HG03342 (cell line): ENCODE results near the gene INPP4B.

Experiments
- ATAC-seq: cut with Tn5 transposase; IDR thresholded peaks from one replicate; pipeline ENCODE4 v1.9.1; 2021; ENCODE audit warnings: mild to moderate bottlenecking, moderate library complexity; ENCODE audit not compliant: unreplicated experiment

INPP4B gene

GRCh38 chr4:142485452-142485851, 360.6 kb downstream of the INPP4B start:
- ATAC-seq, result no peak

GRCh38 chr4:142480244-142480643, 365.9 kb downstream of the INPP4B start:
- ATAC-seq, result no peak

GRCh38 chr4:142475663-142476062, 370.4 kb downstream of the INPP4B start:
- no peak for ATAC-seq

GRCh38 chr4:142474398-142475087, 371.6 kb downstream of the INPP4B start:
- ATAC-seq, result no peak

GRCh38 chr4:142473960-142474338, 372.2 kb downstream of the INPP4B start:
- ATAC-seq, result no peak

GRCh38 chr4:142473218-142473959, 372.7 kb downstream of the INPP4B start:
- ATAC-seq, result no peak

GRCh38 chr4:142467088-142467487, 379.0 kb downstream of the INPP4B start:
- ATAC-seq, result no peak

- ATAC-seq, result no peak
These were observed 380.6 kb downstream of the INPP4B start for GRCh38 chr4:142465526-142465925.

- ATAC-seq, result no peak
These were observed 382.9 kb downstream of the INPP4B start for GRCh38 chr4:142463206-142463605.

- ATAC-seq, result no peak
These were observed 393.8 kb downstream of the INPP4B start for GRCh38 chr4:142452161-142452855.

- ATAC-seq, result no peak
These were observed 396.2 kb downstream of the INPP4B start for GRCh38 chr4:142449771-142450373.

- ATAC-seq, result no peak
These were observed 399.1 kb downstream of the INPP4B start for GRCh38 chr4:142447009-142447408.

- ATAC-seq, result no peak
These were observed 402.6 kb downstream of the INPP4B start for GRCh38 chr4:142443469-142443868.

GRCh38 chr4:142440093-142440492, 406.0 kb downstream of the INPP4B start:
- no peak for ATAC-seq

GRCh38 chr4:142435599-142436235, 410.4 kb downstream of the INPP4B start:
- ATAC-seq, result no peak

GRCh38 chr4:142434519-142435224, 411.4 kb downstream of the INPP4B start:
- ATAC-seq, result no peak

- no peak for ATAC-seq
These were observed 417.4 kb downstream of the INPP4B start for GRCh38 chr4:142428715-142429114.

- no peak for ATAC-seq
These were observed 418.6 kb downstream of the INPP4B start for GRCh38 chr4:142427456-142427855.

- ATAC-seq, result no peak
These were observed 422.2 kb downstream of the INPP4B start for GRCh38 chr4:142423861-142424260.

GRCh38 chr4:142420311-142421095, 425.6 kb downstream of the INPP4B start:
- ATAC-seq, result no peak
